Inferior parietal cortex (tissue), 1 donor: ENCODE measurements around the gene NOD2.

Experiments used
- DNase-seq: peaks from one replicate; pipeline ENCODE4 v3.0.0-alpha.2; 2016; ENCODE audit errors: extremely low spot score

NOD2 gene

DNA sequence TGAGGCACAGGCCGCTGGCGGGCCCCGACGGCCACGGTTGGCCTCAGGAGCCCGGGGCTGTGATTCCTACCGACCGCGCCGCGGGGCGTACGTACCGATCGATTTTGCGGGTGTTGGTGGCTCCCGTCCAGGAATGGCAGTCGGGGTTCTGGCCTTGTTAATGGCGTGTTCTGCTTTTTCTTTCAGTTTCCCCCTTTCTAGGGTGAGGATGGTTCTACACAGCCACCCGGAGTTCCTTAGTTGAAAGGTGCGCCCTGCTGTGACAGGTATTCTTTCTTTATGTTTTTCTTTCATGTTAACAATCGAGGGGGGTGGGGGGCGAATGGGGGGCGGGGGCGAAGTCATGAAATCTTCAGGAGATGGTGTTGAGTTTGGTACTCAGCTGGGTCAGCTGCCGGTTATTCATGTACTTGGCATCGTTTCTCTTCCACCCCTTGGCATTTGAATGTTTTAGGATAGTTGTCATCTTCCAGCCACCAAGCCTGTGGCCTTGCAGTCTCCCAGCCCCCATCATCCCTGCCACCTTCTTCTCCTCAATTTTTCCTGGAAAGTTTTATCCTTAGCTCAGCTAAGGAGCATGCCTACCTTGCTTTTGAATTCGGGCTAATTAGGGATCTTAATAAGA is 49.3 kb downstream of the NOD2 start:
- DNase-seq = no peak

- DNase-seq = no peak
Observed at GRCh38 chr16:50743581-50744225, 50.3 kb downstream of the NOD2 start.

- no peak for DNase-seq
Observed at GRCh38 chr16:50744881-50745280, 51.5 kb downstream of the NOD2 start.

DNA sequence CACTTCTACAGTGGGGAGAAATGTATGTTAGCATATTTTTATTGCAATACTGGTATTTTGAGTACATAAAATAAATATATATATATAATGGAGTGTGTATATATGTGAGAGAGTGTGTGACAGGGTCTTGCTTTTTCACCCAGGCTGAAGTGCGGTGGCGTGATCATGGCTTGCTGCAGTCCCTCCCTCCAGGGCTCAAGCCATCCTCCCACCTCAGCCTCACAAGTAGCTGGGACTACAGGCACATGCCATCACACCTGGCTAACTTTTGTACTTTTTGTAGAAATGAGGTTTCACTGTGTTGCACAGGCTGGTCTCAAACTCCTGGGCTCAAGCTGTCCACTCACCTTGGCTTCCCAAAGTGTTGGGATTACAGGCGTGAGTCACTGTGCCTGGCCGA is 52.5 kb downstream of the NOD2 start:
- DNase-seq = no peak

DNA sequence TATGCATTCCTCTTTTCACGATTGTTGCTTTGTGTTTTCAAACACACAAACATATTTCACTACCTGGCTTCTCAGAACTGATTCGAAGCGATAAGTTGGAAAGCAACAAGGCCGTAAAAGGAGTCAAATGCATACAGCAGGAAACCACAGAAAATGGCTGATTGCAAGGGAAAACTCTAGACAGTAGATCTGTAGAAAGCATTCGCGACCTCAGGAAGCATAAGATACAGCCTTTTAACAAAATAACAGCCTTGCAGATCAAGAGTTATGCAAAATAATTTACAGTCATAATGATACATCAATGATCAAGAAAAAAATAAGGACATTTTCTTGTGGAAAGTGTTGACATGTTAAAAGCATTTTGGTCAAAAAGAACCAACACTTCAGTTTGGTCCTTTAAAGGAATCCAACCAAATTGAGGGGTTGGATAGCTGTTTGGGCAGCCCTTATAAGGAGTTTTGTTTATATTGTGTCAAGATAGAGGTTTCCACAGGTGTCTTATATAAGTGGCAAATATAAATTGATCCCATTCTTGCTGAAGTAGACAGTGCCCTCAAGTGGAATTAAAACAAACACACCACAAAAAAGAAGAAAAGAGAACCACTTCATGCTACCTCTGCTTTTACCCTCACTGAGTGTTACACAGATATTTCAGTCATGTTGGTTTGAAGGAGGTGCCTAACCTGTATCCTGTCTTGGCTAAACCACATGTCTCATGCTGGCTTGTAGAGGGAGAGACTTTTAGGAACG is 54.0 kb downstream of the NOD2 start:
- peak; percentile 46 for DNase-seq

- no peak for DNase-seq
Observed at GRCh38 chr16:50751528-50751927, 58.1 kb downstream of the NOD2 start.

DNA sequence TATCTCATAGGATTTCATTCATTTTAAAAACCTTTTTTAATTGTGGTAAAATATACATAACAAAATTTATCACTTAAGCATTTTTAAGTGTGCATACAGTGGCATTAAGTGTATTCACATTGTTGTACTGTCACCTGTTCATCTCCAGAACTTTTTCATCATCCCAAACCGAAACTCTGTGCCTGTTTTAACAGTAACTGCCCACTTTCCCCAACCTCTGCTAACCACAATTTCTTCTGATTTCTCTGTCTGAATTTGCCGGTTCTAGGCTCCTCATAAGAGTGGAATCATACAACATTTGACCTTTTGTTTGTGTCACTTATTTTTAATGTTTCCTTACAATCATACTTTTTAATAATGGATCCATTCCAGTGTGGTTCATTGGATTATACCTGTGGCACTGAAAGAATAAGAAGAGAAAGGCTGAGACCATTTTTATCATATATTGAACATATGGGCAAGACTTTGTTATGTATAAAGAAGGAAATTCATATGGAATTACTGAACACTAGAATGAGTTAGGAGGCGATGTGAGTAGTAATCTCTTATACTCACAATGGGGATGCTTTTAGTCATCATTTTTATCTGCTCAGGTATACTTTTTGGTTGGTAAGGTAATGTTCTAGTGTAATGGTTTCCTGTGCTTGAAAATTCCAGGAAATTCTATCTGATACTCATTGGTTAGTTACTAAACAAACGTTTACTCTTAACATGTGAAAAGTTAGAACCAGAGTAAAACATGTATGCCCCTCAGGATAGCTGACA is 59.2 kb downstream of the NOD2 start:
- DNase-seq = no peak

- no peak for DNase-seq
Observed at GRCh38 chr16:50756473-50756872, 63.1 kb downstream of the NOD2 start.

GRCh38 chr16:50761267-50761666 is 67.9 kb downstream of the NOD2 start:
- no peak for DNase-seq

DNA sequence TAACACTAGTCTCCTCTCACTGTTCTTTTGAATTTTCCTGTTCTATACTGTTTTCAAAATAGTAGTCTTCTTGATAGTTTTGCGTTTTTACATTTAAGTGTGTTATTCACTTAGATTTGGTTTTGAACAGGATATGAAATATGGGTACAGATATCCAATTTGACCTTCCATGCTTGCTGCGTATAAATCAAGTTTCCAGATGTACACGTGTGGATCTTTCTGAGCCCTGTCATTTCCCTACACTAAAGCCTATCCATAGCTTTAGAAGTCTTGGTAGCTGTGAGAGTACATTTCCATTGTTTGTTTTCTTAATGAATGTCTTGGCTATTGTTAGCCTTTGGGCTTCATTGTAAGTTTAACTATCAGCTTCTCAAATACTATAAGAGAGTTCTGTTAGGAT is 68.8 kb downstream of the NOD2 start:
- DNase-seq = no peak

- DNase-seq = no peak
Observed at GRCh38 chr16:50763211-50763610, 69.8 kb downstream of the NOD2 start.

- DNase-seq = no peak
Observed at GRCh38 chr16:50765260-50765659, 71.9 kb downstream of the NOD2 start.

DNA sequence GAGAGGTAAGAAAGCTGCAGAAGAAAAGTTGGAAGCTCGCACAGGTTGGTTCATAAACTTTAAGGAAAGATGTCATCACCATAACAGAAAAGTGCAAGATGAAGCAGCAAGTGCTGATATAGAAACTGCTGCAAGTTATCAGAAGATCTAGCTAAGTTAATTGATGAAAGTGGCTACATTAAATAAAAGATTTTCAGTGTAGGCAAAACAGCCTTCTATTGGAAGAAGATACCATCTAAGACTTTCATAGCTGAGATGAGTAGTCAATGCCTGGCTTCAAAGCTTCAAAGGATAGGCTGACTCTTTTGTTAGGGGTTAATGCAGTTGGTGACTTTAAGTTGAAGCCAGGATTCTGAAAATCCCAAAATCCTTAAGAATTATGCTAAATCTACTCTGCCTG is 72.5 kb downstream of the NOD2 start:
- no peak for DNase-seq

- no peak for DNase-seq
Observed at GRCh38 chr16:50767197-50767596, 73.8 kb downstream of the NOD2 start.

GRCh38 chr16:50771366-50771765 is 78.0 kb downstream of the NOD2 start:
- no peak for DNase-seq

- DNase-seq = no peak
Observed at GRCh38 chr16:50774405-50774804, 81.0 kb downstream of the NOD2 start.

DNA sequence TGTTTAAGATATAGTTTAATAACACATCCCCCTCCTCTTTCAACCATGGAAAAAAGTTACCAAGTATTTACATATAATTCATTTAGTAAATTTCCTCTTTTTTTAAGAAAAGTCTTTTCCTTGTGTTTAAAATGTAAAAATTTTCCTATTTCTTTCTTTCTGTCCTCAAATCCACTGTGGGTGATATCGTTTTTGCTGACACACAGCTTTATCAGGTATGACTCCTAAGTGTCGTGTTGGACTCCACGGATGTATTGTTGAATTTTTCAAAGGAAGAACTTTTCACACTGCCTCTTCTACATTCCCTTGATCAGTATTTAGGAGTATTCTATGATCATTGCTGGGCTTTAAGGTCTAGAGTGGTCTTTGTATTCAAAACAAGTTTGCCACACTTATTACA is 81.6 kb downstream of the NOD2 start:
- no peak for DNase-seq

- DNase-seq = no peak
Observed at GRCh38 chr16:50776037-50776436, 82.6 kb downstream of the NOD2 start.

DNA sequence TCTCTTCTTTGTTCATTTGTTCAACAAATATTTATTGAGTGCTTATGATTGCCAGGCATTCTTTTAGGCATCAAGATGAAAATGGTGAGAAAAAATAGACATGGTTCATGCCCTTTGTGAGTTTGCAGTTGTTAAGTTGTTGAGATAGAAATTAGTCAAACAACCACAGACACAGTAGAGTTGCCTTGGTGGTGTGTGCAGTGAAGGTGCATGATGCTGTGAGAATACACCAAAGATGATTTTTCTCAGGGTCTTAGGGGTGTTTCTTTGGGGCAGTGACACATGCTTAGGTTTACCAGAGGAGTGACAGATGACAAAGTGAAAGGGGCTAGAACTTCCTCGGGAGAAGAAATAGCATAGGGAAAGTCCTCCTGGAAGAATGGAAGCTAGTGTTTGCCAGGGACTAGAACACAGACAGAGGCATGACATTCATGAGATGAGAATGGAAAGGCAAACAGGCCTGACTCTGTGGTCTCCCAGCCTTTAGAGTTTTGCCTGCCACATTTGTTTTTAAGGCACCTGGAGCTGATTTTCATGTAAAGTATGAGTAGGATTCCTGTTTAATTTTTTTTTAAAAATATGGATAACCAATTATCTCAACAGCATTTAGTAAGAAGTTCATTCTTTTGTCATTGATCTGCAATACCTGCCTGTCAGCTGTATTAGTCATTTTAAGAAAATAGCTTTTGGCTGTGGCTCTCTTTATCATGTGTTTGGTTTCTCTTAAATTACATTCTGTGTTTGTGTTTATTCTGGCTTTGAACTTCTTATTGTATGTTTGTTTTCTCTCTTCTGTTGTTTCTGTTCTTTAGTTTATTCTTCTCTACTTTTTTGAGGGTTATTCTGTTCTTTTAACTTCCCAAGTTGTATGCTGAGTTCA is 85.1 kb downstream of the NOD2 start:
- no peak for DNase-seq

DNA sequence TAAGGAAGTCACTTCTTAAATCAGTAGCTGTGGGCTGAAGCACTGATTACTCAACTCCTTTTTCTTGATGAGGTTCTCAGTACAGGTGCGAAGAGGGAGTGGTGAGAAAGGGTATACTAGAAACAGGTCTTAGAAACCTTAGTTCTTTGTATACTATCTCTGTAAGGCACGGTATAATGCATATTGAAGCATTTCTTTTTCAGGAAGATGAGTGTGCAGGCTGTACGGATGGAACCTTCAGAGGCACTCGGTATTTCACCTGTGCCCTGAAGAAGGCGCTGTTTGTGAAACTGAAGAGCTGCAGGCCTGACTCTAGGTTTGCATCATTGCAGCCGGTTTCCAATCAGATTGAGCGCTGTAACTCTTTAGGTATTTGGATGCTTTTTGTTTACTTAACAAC is 87.6 kb downstream of the NOD2 start:
- DNase-seq = no peak

DNA sequence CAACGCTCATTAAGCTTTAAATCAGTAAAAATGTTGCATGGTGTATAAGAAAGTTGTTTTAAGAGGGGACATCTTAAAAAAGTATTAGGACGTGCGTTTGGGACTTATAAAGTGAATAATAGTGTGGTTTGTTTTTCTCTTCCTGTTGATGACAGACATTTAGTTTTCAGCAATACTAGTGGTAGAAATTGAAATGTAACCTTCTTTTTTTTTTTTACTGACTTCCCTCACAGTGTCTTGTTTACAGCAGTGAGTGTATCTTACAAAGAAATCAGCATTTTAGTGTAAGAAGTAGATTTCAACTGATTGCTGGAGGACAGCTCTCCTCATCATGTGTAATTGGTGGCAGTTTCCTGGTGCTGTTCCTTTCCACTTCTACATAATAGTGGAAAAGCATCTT is 88.1 kb downstream of the NOD2 start:
- DNase-seq = no peak
